Fibroblast of the aortic adventitia (primary cell): ENCODE results near the gene FOXS1. TPM values are rescaled to one million over a fixed set of nuclear protein-coding genes. Genes with fewer than 3 reads are reported as not detected.

ENCODE experiments used
- DNase-seq: peaks from one replicate; pipeline ENCODE4 v3.0.0-alpha.2; 2010; ENCODE audit warnings: low read depth
- H3K4me3 ChIP-seq: 2 replicates; pipeline ENCODE4 v1.5.1; 2011; ENCODE audit warnings: low read depth, mild to moderate bottlenecking, control low read depth, low read length, moderate library complexity
- total RNA-seq: library from RNA; depleted of rRNA; stranded (reverse); fragments of >200 nt; gene quantifications from 2 replicates; pipeline ENCODE4 v1.2.3, GENCODE V29; 2012; ENCODE audit warnings: low replicate concordance
- TF ChIP-seq, protein P1 (sequence below): IDR thresholded peaks from 2 replicates; pipeline ENCODE4 v1.5.1; 2011; ENCODE audit warnings: mild to moderate bottlenecking, low read length, control low read depth, inconsistent platforms; ENCODE audit not compliant: insufficient read depth

Gene FOXS1
- total RNA-seq, 1 donor: 2.3 TPM

DNA sequence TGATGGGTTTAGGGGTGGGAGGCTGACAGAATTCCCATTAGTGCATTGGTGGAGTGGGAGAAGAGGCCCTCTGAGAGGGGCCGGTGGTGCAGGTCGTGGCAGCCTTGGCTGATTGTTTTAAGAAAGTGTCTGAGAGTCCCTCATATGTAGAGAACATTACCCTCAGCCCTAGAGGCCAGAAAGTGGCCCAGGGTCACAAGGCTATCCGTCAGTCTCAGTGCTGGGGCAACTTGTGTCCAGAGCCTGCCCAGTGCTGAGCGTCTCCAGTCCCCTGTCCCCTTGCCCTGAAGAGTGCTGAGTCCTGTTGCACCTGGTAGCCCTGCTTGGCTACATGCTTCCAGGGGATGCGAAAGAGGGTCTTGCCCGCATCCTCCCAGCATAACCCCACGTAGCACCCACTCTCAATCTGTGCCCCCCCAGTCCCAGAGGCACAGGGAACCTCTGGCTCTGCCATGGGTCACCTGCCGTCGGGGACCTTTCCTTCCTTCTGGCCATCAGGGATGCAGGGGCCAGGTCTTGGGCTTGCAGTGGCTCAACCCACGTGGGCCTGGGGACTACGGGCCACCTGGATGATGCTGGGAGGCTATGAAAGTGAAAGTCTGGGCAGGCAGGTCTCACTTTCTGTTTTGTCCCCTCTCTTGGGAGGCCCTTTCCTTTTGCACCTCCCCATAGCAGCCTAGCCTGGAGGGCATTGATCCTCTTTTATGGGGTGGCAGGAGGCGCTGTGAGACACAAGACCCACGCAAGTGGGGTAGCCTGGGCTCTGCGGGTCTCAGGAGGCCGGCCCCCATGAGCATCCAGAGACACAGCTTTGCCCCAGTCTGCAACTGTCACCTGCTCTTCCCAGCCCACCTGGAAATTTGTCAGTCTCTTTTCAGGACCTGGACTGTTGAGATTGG is 12.7 kb upstream of the FOXS1 start:
- TF ChIP-seq, protein P1, sequence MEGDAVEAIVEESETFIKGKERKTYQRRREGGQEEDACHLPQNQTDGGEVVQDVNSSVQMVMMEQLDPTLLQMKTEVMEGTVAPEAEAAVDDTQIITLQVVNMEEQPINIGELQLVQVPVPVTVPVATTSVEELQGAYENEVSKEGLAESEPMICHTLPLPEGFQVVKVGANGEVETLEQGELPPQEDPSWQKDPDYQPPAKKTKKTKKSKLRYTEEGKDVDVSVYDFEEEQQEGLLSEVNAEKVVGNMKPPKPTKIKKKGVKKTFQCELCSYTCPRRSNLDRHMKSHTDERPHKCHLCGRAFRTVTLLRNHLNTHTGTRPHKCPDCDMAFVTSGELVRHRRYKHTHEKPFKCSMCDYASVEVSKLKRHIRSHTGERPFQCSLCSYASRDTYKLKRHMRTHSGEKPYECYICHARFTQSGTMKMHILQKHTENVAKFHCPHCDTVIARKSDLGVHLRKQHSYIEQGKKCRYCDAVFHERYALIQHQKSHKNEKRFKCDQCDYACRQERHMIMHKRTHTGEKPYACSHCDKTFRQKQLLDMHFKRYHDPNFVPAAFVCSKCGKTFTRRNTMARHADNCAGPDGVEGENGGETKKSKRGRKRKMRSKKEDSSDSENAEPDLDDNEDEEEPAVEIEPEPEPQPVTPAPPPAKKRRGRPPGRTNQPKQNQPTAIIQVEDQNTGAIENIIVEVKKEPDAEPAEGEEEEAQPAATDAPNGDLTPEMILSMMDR: no peak
- no peak for DNase-seq
- no peak overlapping the region for H3K4me3 ChIP-seq

DNA sequence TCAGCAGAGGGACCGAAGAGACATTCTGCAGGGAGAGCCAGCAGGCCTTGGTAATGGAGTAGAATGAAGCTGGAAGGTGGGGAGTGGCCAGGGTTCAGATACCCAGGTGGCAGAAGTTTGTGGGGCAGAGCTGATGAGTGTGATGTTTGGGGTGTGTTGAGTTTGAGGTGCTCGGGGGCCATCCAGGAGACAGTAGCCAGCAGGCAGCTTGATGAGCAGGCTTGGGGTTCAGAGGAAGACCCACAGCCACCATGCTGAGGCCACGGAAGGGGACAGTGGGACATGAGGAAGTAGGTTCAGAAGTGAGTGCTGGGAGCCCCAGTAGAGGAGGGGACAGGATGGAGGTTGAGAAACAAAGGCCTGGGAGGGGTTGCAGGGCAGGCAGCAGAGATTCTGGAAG is 11.1 kb upstream of the FOXS1 start:
- DNase-seq: no peak
- TF ChIP-seq, protein P1: no peak
- no peak overlapping the region for H3K4me3 ChIP-seq

DNA sequence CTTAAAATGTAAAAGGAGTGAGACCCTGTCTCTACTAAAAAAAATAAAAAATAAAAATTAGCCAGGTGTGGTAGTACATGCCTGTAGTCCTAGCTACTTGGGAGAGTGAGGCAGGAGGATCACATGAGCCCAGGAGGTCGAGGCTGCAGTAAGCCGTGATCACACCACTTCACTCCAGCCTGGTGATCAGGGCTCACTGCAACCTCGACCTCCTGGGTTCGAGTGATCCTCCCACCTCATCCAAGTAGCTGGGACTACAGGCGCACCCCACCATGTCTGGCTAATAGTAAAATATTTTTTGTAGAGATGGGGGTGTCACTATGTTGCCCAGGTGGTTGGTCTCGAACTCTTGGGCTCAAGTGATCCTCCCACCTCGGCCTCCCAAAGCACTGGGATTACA is 8.1 kb upstream of the FOXS1 start:
- H3K4me3 ChIP-seq: no peak overlapping the region
- no peak for DNase-seq
- TF ChIP-seq, protein P1: no peak

DNA sequence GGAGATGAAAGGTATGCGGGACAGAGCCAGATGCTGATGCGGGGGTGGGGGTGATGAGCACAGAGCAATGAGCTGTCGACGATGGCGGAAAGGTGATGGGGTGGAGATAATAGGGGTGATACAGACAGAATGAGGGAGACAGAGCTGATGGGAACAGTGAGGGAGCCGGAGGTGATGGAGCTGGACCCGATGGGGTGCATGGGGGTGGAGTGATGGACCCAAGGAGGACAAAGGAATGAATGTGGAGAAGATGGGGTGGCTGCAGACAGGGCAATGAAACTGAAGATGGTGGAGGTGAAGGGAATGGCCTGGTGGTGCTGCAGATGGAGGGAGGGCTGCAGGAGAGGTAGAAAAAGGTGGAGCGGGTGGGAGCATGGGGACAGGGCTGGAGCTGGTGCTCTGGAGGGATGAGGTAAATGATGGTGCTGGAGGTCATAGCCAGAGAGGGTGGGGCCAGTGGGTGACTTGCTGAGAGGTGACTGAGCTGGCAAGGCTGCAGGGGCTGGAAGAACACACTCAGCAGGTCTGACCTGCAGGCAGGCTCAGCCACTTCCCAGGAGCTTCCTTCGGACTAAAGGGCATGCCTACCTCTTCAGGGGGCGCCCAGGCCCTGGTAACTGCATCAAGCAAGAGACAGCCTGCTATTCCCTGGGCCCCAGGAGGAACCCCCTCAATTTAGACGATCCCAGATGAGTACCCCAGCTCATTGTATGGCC is 6.0 kb upstream of the FOXS1 start:
- TF ChIP-seq, protein P1: no peak
- H3K4me3 ChIP-seq: no peak overlapping the region
- DNase-seq: no peak

DNA sequence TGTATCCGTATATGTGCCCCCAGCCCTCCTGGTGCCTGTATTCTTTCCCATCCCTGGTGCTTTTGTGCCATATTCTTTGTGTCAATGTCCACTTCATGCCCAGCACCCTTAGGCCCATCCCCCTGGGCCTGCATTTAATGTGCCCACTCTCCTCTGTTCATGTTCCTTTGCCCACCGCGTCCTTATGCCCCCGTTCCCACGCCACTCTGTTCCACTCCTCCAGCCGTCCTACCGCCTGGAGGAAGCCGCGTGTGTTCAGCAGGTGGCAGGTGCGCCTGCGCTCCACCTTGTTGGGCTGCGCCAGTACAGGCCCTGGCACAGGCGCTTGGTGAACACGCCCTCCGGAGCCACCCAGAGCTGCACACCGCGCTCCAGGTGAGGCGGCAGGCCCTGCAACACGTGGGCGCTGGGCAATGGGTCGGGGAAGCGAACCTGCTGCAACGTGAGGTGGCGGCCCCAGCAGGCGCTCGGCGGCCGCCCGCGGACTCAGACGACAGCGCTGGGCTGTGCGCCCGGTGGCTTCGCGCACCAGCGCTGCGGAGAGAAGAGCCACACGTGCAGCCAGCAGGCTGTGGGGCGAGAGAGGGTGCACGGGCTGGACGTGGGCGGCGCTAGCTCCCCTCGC is 4.0 kb upstream of the FOXS1 start:
- DNase-seq: no peak
- TF ChIP-seq, protein P1: no peak

DNA sequence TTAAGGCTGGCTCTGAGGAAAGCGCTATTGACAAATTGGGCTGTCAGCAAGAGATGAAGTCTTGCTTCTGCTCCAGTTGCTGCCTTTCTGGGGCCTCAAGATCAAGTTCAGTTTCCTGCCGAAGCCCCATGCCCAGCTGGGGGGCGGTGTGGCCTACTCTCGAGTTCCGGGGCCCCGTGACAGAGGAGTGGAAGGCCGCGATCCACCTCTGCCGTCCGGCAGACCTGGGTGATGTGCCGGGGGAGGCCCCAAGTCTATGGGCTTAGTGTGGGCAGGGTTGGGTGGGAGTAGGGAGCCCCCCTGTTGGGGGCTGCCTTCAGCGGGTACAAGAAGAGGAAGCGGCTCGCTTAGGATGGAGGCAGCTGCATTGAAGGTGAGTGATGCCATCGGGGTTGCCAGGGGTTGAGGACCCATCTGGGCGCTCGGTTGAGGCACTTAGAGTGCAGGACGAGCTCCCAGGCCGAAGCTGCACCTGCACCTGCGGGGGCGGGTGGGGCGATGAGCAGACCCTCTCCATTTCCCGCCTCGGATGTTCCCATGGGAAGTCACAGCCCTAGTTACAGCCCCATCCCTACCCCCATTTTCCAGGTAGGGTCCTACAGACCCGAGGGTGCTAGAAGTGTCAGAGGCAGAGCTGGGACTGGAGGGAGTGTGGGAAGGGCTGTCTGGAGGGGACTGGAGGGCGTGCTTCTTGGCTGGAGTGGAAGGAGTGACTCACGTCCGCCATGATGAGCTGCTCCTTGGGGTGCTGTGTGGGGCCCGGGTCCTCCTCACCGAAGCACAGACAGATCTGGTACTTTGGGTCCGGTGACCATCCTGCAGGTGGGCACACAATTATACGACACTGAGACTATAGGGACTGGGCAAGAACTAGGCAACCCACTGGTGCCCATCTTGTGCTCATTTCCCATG is 2.9 kb upstream of the FOXS1 start:
- no peak overlapping the region for H3K4me3 ChIP-seq
- TF ChIP-seq, protein P1: no peak
- DNase-seq: no peak

More for the DNA sequence above, 4.0 kb upstream of the FOXS1 start:
- no peak overlapping the region for H3K4me3 ChIP-seq
